ENCODE measurements around the gene RFX2.
"Not testable (repeated sequence)": the region's sequence is repeated elsewhere in the genome, so short reads cannot be mapped to it uniquely, and the experiment has no call there.

RFX2 gene

GRCh38 chr19:6038634-6039405, 71.5 kb downstream of the RFX2 start:
- DNase-seq (ENCODE audit: low read depth), result peak; percentile 61

- no peak for DNase-seq (ENCODE audit: low read depth)
These were observed 75.3 kb downstream of the RFX2 start for GRCh38 chr19:6035026-6035425.

DNA sequence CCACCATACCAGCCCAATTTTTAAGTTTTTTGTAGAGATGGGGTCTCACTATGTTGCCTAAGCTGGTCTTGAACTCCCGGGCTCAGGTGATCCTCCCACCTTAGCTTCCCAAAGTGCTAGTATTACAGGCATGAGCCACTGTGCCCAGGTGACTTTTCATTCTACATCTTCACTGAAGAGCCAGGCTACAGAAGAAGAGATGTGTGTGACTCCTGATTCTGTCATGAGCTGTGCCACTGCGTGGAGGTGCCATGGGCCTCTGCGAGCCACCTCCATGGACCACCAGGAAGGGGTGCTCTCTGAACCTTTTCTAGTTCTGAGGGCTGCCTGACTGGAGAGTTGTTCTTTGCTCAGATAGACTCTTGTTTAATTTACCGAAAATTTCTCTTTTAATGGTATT, 75.8 kb downstream of the RFX2 start:
- no peak for DNase-seq (ENCODE audit: low read depth)

- no peak for DNase-seq (ENCODE audit: low read depth)
These were observed 76.5 kb downstream of the RFX2 start for GRCh38 chr19:6033744-6034264.

- no peak for DNase-seq (ENCODE audit: low read depth)
These were observed 77.5 kb downstream of the RFX2 start for GRCh38 chr19:6032827-6033226.

GRCh38 chr19:6032381-6032780, 77.9 kb downstream of the RFX2 start:
- no peak for DNase-seq (ENCODE audit: low read depth)

- DNase-seq (ENCODE audit: low read depth), result peak; percentile 81
These were observed 80.1 kb downstream of the RFX2 start for GRCh38 chr19:6030214-6030507.

DNA sequence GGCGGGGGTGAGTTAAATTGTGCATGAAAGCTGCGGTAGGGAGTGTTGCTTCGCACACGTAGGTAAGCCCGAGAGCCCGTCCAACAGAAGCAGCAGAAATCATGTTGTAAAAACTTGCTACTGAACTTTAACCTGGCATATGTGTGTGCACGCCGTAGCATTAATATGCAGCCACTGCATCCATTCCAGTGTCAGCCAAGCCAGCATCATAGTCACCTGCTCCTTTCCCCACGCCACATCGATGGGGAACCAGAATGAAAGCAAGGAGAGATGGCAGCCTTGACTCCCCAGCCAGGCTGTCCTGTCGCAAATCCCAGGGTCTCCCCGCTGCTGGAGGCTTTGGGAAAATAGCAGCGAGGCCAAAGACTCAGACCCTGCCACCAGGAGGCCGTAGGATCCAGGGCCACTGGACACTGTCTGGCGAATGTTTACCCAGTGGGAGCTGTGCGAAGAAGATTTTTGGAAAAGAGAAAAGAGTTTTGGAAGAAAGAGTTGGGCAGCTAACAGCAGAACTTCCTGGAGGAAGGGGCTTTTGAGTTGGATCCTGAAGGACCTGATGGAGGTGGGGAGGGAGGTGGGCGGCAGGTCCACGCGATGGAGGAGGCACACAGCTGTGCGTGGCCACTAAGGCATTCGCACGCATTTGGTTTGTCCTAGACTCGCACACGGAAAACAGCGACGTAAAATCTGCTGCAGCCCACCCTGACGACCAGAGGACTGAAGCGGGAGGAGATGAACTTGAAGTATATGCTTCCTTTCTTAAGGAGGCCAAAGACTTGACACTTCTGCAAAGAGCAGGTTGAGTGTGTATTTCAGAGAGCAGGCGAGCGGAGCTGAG, 83.7 kb downstream of the RFX2 start:
- DNase-seq (ENCODE audit: low read depth), result no peak

DNA sequence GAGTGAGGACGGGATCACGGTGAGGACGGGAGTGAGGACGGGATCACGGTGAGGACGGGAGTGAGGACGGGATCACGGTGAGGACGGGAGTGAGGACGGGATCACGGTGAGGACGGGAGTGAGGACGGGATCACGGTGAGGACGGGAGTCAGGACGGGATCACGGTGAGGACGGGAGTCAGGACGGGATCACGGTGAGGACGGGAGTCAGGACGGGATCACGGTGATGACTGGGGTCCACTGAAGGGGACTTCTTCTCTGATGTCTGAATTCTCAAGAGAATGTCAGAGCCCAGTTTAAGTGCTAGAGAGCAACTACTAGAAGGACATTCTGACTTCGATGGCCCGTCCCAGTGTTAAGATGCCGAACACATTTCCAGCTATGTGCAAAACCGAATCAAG, 85.5 kb downstream of the RFX2 start:
- DNase-seq (ENCODE audit: low read depth), result not testable (repeated sequence)

DNA sequence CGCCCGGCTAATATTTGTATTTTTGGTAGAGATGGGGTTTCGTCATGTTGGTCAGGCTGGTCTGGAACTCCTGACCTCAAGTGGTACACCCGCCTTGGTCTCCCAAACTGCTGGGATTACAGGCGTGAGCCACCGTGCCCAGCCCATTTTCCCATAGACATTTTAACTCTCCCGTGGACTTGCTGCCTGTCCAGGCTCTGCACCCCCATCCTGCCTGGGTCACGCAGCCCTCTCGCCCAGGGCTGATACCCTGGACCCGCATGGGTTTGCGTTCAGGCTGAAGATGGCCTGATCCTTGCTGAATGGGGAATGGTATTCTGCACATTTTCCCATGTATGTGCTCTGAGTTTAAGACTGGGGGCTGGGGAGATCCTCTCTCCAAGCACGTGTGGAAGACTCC, 86.4 kb downstream of the RFX2 start:
- DNase-seq (ENCODE audit: low read depth), result no peak

GRCh38 chr19:6023085-6023682, 87.1 kb downstream of the RFX2 start:
- DNase-seq (ENCODE audit: low read depth), result peak; percentile 38

GRCh38 chr19:6022570-6023064, 87.7 kb downstream of the RFX2 start:
- DNase-seq (ENCODE audit: low read depth), result no peak

GRCh38 chr19:6021878-6022569, 88.3 kb downstream of the RFX2 start:
- peak; percentile 61 for DNase-seq (ENCODE audit: low read depth)

GRCh38 chr19:6020972-6021805, 89.1 kb downstream of the RFX2 start:
- no peak for DNase-seq (ENCODE audit: low read depth)

GRCh38 chr19:6020166-6020882, 90.0 kb downstream of the RFX2 start:
- no peak for DNase-seq (ENCODE audit: low read depth)

DNA sequence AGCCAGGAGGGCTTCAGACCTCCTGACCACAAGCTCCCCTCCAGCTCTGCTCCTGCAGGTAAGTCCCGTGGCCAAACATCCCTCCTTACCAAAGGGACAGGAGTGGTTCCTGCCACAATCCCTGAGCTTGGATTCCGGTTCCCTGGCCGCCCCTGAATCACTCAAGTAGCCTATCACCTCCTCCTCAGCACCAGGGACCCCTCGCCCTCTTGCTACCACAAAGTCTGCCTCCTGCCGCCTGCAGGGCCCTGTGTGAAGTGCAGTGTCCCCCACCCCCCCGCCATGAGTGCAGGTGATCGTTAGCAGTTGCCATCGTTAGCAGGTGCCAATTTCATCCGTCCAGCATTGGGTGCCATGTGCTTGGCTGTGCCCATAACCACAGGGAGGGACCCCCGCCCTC, 91.5 kb downstream of the RFX2 start:
- DNase-seq (ENCODE audit: low read depth), result no peak

GRCh38 chr19:6017576-6017975, 92.7 kb downstream of the RFX2 start:
- DNase-seq (ENCODE audit: low read depth), result no peak

DNA sequence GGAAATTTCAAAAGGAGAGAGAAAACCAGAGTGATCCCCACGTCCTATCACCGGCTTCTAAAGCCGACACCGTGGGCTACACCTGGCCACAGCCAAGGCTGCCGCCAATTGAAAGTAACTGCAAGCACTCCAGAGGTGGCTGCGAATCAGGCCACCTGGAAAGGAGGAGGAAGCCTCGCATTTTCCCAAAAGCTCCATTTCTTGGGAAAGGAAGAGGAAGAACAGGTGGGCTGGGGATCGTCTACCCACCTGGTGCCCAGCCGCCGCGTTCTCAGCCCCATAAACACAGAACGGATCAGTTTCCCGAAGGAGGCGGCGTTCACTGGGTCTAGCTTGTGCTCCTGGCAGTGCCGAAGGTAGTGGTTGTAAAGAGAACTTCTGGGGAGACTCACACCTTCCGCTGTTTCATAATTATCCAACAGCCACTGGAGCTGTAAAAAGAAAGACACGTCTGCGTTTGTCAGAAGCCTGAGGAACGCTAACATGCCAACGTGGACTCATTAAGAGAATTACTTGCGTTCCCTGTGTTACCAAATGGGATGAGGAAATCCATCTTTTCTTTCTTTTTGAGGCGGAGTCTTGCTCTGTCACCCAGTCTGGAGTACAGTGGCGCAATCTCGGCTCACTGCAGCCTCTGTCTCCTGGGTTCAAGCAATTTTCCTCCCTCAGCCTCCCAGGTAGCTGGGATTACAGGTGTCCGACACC, 94.3 kb downstream of the RFX2 start:
- no peak for DNase-seq (ENCODE audit: low read depth)

DNA sequence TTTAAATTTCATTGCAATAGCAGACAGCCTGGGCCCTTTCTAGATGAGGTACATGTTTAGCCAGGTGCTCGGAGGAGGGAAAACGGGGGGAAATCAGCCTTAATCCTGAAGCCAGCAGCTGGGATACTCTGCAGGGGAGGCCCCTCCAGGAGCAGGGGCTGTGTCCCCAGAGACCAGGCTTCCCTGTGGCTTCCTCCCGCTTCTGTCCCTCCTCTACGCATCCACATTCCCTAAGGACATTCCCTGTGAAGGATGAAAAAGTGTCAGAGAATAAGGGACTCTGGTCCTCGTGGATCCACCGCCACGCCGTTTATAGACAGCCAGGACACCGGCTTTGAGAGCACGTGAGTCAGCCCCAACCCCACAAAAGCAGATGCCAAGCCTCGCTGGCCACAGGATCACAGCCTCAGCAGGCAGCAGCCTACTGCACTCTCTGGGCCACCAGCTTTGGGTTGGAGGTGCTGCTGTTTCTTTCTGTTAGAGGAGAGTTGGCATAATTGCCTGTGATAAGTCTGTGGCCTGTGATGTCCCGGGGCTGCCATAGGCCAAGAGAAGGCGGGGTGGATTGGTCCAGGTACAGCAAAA, 95.7 kb downstream of the RFX2 start:
- no peak for DNase-seq (ENCODE audit: low read depth)

Measured in fibroblast of gingiva (primary cell).